Measurements from ENCODE around the gene OBSL1.

GRCh38 chr2:219556413-219556812 is 14.9 kb downstream of the OBSL1 start:
- TF ChIP-seq CTCF (IDR thresholded peaks at IDR 0.05), result no peak
- TF ChIP-seq EZH2 (IDR thresholded peaks at IDR 0.05; ENCODE audit: borderline replicate concordance, insufficient read depth, low read depth, low read length, poor library complexity, severe bottlenecking), result no peak
